OCI-LY7 (cell line): ENCODE data around the gene NFATC4. TPM values are rescaled to one million over a fixed set of nuclear protein-coding genes. Genes with fewer than 3 reads are reported as not detected.

ENCODE experiments used
- BruUV-seq: library from RNA; stranded (reverse); fragments of 400-500 nt; replicated peaks from 2 replicates; lab custom pipeline; 2021; lab: Mats Ljungman, UMichigan
- CTCF ChIA-PET: fragments of 300-600 bp; sonication (Branson Sonifier 250); formaldehyde crosslinking; loops from one replicate; lab custom pipeline; 2022; ENCODE audit warnings: antibody characterized with exemption; ENCODE audit not compliant: unreplicated experiment; lab: Charles Lee
- POLR2A ChIA-PET: fragments of 300-600 bp; sonication (Branson Sonifier 250); formaldehyde crosslinking; loops from one replicate; lab custom pipeline; 2022; ENCODE audit warnings: antibody characterized with exemption; lab: Charles Lee
- DNase-seq: peaks from one replicate; pipeline ENCODE4 v3.0.0-alpha.2; 2015; ENCODE audit warnings: low spot score
- H2AFZ ChIP-seq: fragments of 200-600 bp; sonication (generic), shearing (Covaris generic); 2 replicates; pipeline ENCODE4 v1.6.1; 2014; ENCODE audit warnings: mild to moderate bottlenecking, antibody characterized with exemption, low read length, moderate library complexity
- H3K27ac ChIP-seq: fragments of 200-600 bp; sonication (generic); 2 replicates; pipeline ENCODE4 v1.5.1; 2014; ENCODE audit warnings: mixed run types, low read depth, mild to moderate bottlenecking, moderate library complexity, low read length, inconsistent platforms; ENCODE audit not compliant: poor library complexity, severe bottlenecking
- H3K36me3 ChIP-seq: fragments of 200-600 bp; sonication (generic); 2 replicates; pipeline ENCODE4 v1.6.1; 2014; ENCODE audit warnings: mild to moderate bottlenecking, antibody characterized with exemption, low read length, moderate library complexity, mixed read lengths; ENCODE audit not compliant: insufficient read depth
- H3K4me1 ChIP-seq: fragments of 200-600 bp; sonication (generic); 2 replicates; pipeline ENCODE4 v1.5.1; 2014; ENCODE audit warnings: mild to moderate bottlenecking, low read length; ENCODE audit not compliant: insufficient read depth, poor library complexity, severe bottlenecking
- H3K4me2 ChIP-seq: fragments of 200-600 bp; sonication (generic); 2 replicates; pipeline ENCODE4 v1.6.1; 2014; ENCODE audit warnings: mild to moderate bottlenecking, low read length
- H3K4me3 ChIP-seq: fragments of 200-600 bp; sonication (generic); 2 replicates; pipeline ENCODE4 v1.5.1; 2014; ENCODE audit warnings: mild to moderate bottlenecking, low read depth, low read length; ENCODE audit not compliant: poor library complexity, severe bottlenecking
- H3K79me2 ChIP-seq: fragments of 200-600 bp; sonication (generic); 2 replicates; pipeline ENCODE4 v1.6.1; 2016; ENCODE audit warnings: low read depth, mild to moderate bottlenecking, low read length, moderate library complexity, mixed read lengths; ENCODE audit not compliant: insufficient read depth
- H3K9me2 ChIP-seq: fragments of 200-600 bp; sonication (generic); 2 replicates; pipeline ENCODE4 v1.6.1; 2016; ENCODE audit warnings: mild to moderate bottlenecking, low read length, mixed read lengths; ENCODE audit not compliant: insufficient read depth
- H3K9me3 ChIP-seq: fragments of 200-600 bp; sonication (generic); 2 replicates; pipeline ENCODE4 v1.6.1; 2014; ENCODE audit warnings: mild to moderate bottlenecking, mixed run types, low read length, mixed read lengths
- H4K20me1 ChIP-seq: fragments of 200-600 bp; sonication (generic); 2 replicates; pipeline ENCODE4 v1.6.1; 2014; ENCODE audit warnings: mild to moderate bottlenecking, antibody characterized with exemption, low read length, moderate library complexity, mixed read lengths; ENCODE audit not compliant: insufficient read depth
- EZH2phosphoT487 ChIP-seq: fragments of 200-600 bp; sonication (generic); IDR thresholded peaks from 2 replicates; pipeline ENCODE4 v1.6.1; 2018; ENCODE audit warnings: low read depth, borderline replicate concordance, mild to moderate bottlenecking, mixed run types, antibody characterized with exemption, low read length, moderate library complexity, mixed read lengths
- intact Hi-C: fragments of 100-400 bp; cut with micrococcal nuclease; formaldehyde crosslinking; loops from one replicate; pipeline ENCODE4 v1.10.0; 2022; ENCODE audit not compliant: unreplicated experiment
- total RNA-seq, 2 experiments: library from RNA; depleted of rRNA in 1 of 2; stranded (reverse); fragments of >200 nt in 1 of 2; shearing (Covaris generic) in 1 of 2; gene quantifications; 2 replicates each; pipeline ENCODE4 v1.2.3, GENCODE V29; 2014 to 2022
- TF ChIP-seq, protein P1 (sequence below): fragments of 200-600 bp; sonication (generic); conservative IDR thresholded peaks from 2 replicates; pipeline ENCODE4 v1.5.1; 2014; ENCODE audit warnings: mild to moderate bottlenecking, antibody characterized with exemption, low read length, moderate library complexity, mixed read lengths

Gene NFATC4
- total RNA-seq, 2 experiments from 2014 or later: 72.2 to 96.6 TPM

DNA sequence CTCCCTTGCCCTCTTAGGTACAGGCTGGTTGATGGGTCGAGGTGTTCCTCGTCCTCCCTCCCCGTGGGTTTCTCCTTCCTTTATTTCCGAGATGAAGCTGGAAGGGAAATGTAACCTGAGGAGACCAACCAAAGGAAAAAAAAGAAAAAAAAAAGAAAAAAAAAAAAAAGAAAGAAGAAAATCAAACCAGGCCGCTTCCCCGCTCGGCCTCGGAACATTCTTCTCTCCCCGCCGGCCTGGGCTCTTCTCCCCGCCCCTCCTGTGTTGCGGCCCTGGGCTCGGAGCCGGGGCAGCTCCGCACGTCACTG lies 1.6 kb upstream of the NFATC4 start:
- no peaks in the 10 kb centered on the region for H3K36me3 ChIP-seq
- no peaks in the 10 kb centered on the region for H3K9me2 ChIP-seq
- no peaks in the 10 kb centered on the region for H4K20me1 ChIP-seq
- H3K27ac ChIP-seq: peak overlapping the region; percentile 93
- peaks cover 29% of the 10 kb centered on the region for H3K4me1 ChIP-seq
- TSS peak; percentile 94 for BruUV-seq
- peaks cover 3% of the 10 kb centered on the region; the same call in 1 of the 2 replicates for H3K79me2 ChIP-seq
- peak overlapping the region; percentile 91 for H3K4me3 ChIP-seq
- intact Hi-C loops: loop anchor here (1.0 to 10.0 kb wide), 5 partner anchors 46 to 802 kb away; partner anchors contain the start of genes AP1G2, PSME2, RNF31 and TINF2
- H3K4me2 ChIP-seq: peak overlapping the region; percentile 99
- TF ChIP-seq, protein P1, sequence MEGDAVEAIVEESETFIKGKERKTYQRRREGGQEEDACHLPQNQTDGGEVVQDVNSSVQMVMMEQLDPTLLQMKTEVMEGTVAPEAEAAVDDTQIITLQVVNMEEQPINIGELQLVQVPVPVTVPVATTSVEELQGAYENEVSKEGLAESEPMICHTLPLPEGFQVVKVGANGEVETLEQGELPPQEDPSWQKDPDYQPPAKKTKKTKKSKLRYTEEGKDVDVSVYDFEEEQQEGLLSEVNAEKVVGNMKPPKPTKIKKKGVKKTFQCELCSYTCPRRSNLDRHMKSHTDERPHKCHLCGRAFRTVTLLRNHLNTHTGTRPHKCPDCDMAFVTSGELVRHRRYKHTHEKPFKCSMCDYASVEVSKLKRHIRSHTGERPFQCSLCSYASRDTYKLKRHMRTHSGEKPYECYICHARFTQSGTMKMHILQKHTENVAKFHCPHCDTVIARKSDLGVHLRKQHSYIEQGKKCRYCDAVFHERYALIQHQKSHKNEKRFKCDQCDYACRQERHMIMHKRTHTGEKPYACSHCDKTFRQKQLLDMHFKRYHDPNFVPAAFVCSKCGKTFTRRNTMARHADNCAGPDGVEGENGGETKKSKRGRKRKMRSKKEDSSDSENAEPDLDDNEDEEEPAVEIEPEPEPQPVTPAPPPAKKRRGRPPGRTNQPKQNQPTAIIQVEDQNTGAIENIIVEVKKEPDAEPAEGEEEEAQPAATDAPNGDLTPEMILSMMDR: no peak
- TF ChIP-seq EZH2phosphoT487: no peak
- peak overlapping the region; percentile 81; the same call in 1 of the 2 replicates for H2AFZ ChIP-seq
- ChIA-PET POLR2A (interaction anchor here (0.6 to 2.1 kb wide), 9 partner anchors 11 to 315 kb away, joined by 3 to 24 read pairs (median 4); partner anchors contain the start of genes CBLN3 and KHNYN), CTCF (interaction anchor here (0.6 to 2.3 kb wide), 7 partner anchors 20 to 231 kb away, joined by 3 to 24 read pairs (median 8); no protein-coding TSS in a partner anchor)
- no peaks in the 10 kb centered on the region for H3K9me3 ChIP-seq
- DNase-seq: no peak

GRCh38 chr14:24366721-24367513 lies 1.1 kb upstream of the NFATC4 start:
- peak overlapping the region; percentile 93 for H3K27ac ChIP-seq
- ChIA-PET CTCF (interaction anchor here (0.6 to 2.3 kb wide), 5 partner anchors 25 to 232 kb away, joined by 3 to 24 read pairs (median 8); no protein-coding TSS in a partner anchor), POLR2A (interaction anchor here (0.9 to 2.1 kb wide), 5 partner anchors 58 to 97 kb away, joined by 3 to 24 read pairs (median 9); partner anchors contain the start of genes CBLN3 and KHNYN)

More at GRCh38 chr14:24366721-24367513, 1.1 kb upstream of the NFATC4 start:
- BruUV-seq: no TSS peak
- DNase-seq: peak; percentile 98
- intact Hi-C loops: loop anchor here (1.0 to 10.0 kb wide), 5 partner anchors 45 to 802 kb away; partner anchors contain the start of genes AP1G2, PSME2, RNF31 and TINF2
- Histone ChIP-seq H3K36me3 (no peaks in the 10 kb centered on the region), H3K9me2 (no peaks in the 10 kb centered on the region), H3K4me2 (peak overlapping the region; percentile 99), H3K9me3 (no peaks in the 10 kb centered on the region), H2AFZ (peak overlapping the region; percentile 81), H3K4me3 (peak overlapping the region; percentile 91), H3K79me2 (peaks cover 3% of the 10 kb centered on the region; the same call in 1 of the 2 replicates), H3K4me1 (peaks cover 29% of the 10 kb centered on the region), H4K20me1 (no peaks in the 10 kb centered on the region)
- no peak for TF ChIP-seq EZH2phosphoT487
- TF ChIP-seq, protein P1: no peak
